Activated T-cell treated with anti-CD3 and anti-CD28 coated beads for 24 hours (primary cell): ENCODE results near the gene BAG5.

ENCODE experiments used
- DNase-seq: peaks from one replicate; pipeline ENCODE4 v3.0.0-alpha.2; 2020; ENCODE audit warnings: low read depth

The BAG5 gene

GRCh38 chr14:103509864-103510723 lies 52.4 kb downstream of the BAG5 start:
- DNase-seq: no peak

DNA sequence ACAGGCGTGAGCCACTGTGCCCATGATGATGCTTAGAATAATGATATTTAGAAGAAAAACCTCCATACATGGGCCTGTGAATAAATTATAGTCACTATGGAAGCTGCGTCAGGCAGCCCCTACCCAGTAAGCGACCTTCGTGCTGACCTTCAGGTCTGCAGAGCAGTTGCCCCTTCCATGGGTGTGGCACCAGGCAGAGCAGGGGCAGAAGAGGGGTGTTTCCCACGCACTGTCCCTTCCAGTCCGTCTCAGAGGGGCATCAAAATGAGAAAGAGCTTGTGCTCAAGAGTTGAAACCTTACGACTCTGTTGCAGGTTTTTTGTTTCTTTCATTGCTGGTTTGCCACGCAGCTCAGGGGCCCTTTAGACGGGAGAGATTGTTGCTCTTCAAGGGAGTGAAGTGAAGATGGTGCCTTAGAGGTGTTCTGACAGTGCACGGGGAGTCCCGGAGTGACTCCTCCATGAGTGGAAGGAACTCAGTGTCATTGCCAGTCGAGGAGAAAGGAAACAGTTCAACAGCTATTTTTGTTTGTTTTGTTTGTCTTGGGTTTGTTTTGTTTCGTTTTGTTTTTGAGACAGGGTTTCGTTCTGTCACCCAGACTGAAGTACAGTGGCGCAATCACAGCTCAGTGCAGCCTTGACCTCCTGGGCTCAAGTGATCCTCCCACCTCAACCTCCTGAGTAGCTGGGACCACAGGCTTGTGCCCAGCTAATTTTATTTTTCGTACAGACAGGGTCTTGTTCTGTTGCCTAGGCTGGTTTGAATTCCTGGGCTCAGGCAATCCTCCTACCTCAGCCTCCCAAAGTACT lies 53.7 kb downstream of the BAG5 start:
- no peak for DNase-seq

DNA sequence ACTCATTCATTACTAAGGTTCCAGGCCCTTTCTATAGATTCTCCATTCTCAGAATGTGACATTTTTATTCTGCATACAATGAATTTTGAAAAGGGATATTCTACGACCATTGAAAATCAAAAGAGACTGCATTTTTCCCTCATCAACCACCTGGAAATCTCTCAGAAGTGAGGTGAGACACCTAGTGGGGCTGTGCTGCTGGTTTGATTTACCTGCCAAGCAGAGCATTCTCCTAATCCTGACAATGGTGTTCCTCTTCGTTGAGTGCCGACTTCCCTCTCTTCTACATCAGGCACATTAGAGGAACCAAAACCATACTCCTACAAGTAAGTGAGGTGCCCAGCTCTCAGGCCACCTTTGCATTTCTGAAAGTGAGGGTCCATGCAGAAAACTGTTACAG lies 54.7 kb downstream of the BAG5 start:
- no peak for DNase-seq
